Stimulated activated naive CD8-positive, alpha-beta T cell treated with anti-CD3 and anti-CD28 coated beads, Interleukin-15, Interleukin-2, amounts not matched to agents 100 ng/mL and 50 ng/mL, for 24 hours (primary cell): Measurements from ENCODE around the gene HOXD4.

ENCODE experiments used
- H3K27ac Mint-ChIP-seq: one replicate; pipeline ENCODE4 v1.8.0; 2021; ENCODE audit warnings: mild to moderate bottlenecking, mixed read lengths
- H3K27me3 Mint-ChIP-seq: one replicate; pipeline ENCODE4 v1.8.0; 2021; ENCODE audit warnings: mixed read lengths
- H3K36me3 Mint-ChIP-seq: one replicate; pipeline ENCODE4 v1.8.0; 2021; ENCODE audit warnings: low read depth, mixed read lengths
- H3K4me1 Mint-ChIP-seq: one replicate; pipeline ENCODE4 v1.8.0; 2021; ENCODE audit warnings: low read depth, mixed read lengths
- H3K4me3 Mint-ChIP-seq: one replicate; pipeline ENCODE4 v1.8.0; 2021; ENCODE audit warnings: mild to moderate bottlenecking, mixed read lengths
- H3K9me3 Mint-ChIP-seq: one replicate; pipeline ENCODE4 v1.8.0; 2021; ENCODE audit warnings: mixed read lengths

The HOXD4 gene

GRCh38 chr2:176121190-176122051 is 29.9 kb upstream of the HOXD4 start:
- peaks cover 6% of the 10 kb centered on the region for H3K9me3 Mint-ChIP-seq
- peak overlapping the region; percentile 26 for H3K27ac Mint-ChIP-seq
- peaks cover 81% of the 10 kb centered on the region for H3K27me3 Mint-ChIP-seq
- peaks cover 6% of the 10 kb centered on the region for H3K4me1 Mint-ChIP-seq
- peaks cover 9% of the 10 kb centered on the region for H3K36me3 Mint-ChIP-seq
- H3K4me3 Mint-ChIP-seq = no peak overlapping the region

- Mint-ChIP-seq H3K27ac (no peak overlapping the region), H3K4me1 (peaks cover 6% of the 10 kb centered on the region), H3K9me3 (peaks cover 3% of the 10 kb centered on the region), H3K27me3 (peaks cover 81% of the 10 kb centered on the region), H3K36me3 (peaks cover 4% of the 10 kb centered on the region), H3K4me3 (peak overlapping the region; percentile 60)
Observed at GRCh38 chr2:176122052-176122682, 29.2 kb upstream of the HOXD4 start.

GRCh38 chr2:176122683-176123410 is 28.5 kb upstream of the HOXD4 start, which contains the start of gene HOXD9:
Gene HOXD9, plus strand, starts transcription at chr2:176122719. Its CDS starts 50 bp downstream, at chr2:176122769.
- peaks cover 4% of the 10 kb centered on the region for H3K36me3 Mint-ChIP-seq
- peak within 1 kb of the TSS; percentile 45 for H3K27ac Mint-ChIP-seq
- peaks cover 3% of the 10 kb centered on the region for H3K9me3 Mint-ChIP-seq
- peaks cover 8% of the 10 kb centered on the region for H3K4me1 Mint-ChIP-seq
- peak within 1 kb of the TSS; percentile 60 for H3K4me3 Mint-ChIP-seq
- peaks cover 83% of the 10 kb centered on the region for H3K27me3 Mint-ChIP-seq

- Mint-ChIP-seq H3K9me3 (peaks cover 3% of the 10 kb centered on the region), H3K27ac (peak overlapping the region; percentile 45), H3K4me3 (peak overlapping the region; percentile 23), H3K4me1 (peaks cover 15% of the 10 kb centered on the region), H3K36me3 (peaks cover 4% of the 10 kb centered on the region), H3K27me3 (peaks cover 83% of the 10 kb centered on the region)
Observed at GRCh38 chr2:176123411-176124109, 27.8 kb upstream of the HOXD4 start.

GRCh38 chr2:176124110-176124946 is 27.0 kb upstream of the HOXD4 start:
- Mint-ChIP-seq H3K9me3 (no peaks in the 10 kb centered on the region), H3K36me3 (no peaks in the 10 kb centered on the region), H3K27ac (no peak overlapping the region), H3K27me3 (peaks cover 83% of the 10 kb centered on the region), H3K4me3 (no peak overlapping the region), H3K4me1 (peaks cover 22% of the 10 kb centered on the region)

GRCh38 chr2:176124947-176125771 is 26.2 kb upstream of the HOXD4 start:
- Mint-ChIP-seq H3K4me3 (no peak overlapping the region), H3K27ac (no peak overlapping the region), H3K9me3 (no peaks in the 10 kb centered on the region), H3K36me3 (no peaks in the 10 kb centered on the region), H3K4me1 (peaks cover 22% of the 10 kb centered on the region), H3K27me3 (peaks cover 75% of the 10 kb centered on the region)

- Mint-ChIP-seq H3K4me1 (peaks cover 24% of the 10 kb centered on the region), H3K36me3 (peaks cover under 1% of the 10 kb centered on the region), H3K27me3 (peaks cover 71% of the 10 kb centered on the region), H3K27ac (no peak overlapping the region), H3K4me3 (no peak overlapping the region), H3K9me3 (no peaks in the 10 kb centered on the region)
Observed at GRCh38 chr2:176125772-176126054, 25.6 kb upstream of the HOXD4 start.

GRCh38 chr2:176126929-176127773 is 24.2 kb upstream of the HOXD4 start:
- Mint-ChIP-seq H3K4me1 (peaks cover 36% of the 10 kb centered on the region), H3K27me3 (peaks cover 76% of the 10 kb centered on the region), H3K36me3 (peaks cover 6% of the 10 kb centered on the region), H3K27ac (no peak overlapping the region), H3K4me3 (no peak overlapping the region), H3K9me3 (no peaks in the 10 kb centered on the region)

- no peak overlapping the region for H3K27ac Mint-ChIP-seq
- H3K36me3 Mint-ChIP-seq = peaks cover 6% of the 10 kb centered on the region
- H3K4me1 Mint-ChIP-seq = peaks cover 40% of the 10 kb centered on the region
- H3K27me3 Mint-ChIP-seq = peaks cover 82% of the 10 kb centered on the region
- H3K4me3 Mint-ChIP-seq = no peak overlapping the region
- no peaks in the 10 kb centered on the region for H3K9me3 Mint-ChIP-seq
Observed at GRCh38 chr2:176127774-176128072, 23.6 kb upstream of the HOXD4 start.

- H3K4me3 Mint-ChIP-seq = peak overlapping the region; percentile 50
- peak overlapping the region; percentile 24 for H3K27ac Mint-ChIP-seq
- H3K36me3 Mint-ChIP-seq = peaks cover 6% of the 10 kb centered on the region
- H3K9me3 Mint-ChIP-seq = no peaks in the 10 kb centered on the region
- peaks cover 40% of the 10 kb centered on the region for H3K4me1 Mint-ChIP-seq
- peaks cover 87% of the 10 kb centered on the region for H3K27me3 Mint-ChIP-seq
Observed at GRCh38 chr2:176128172-176128981, 23.0 kb upstream of the HOXD4 start.

- Mint-ChIP-seq H3K9me3 (no peaks in the 10 kb centered on the region), H3K27ac (peak within 1 kb of the TSS; percentile 61), H3K27me3 (peaks cover 87% of the 10 kb centered on the region), H3K36me3 (peaks cover 6% of the 10 kb centered on the region), H3K4me3 (peak within 1 kb of the TSS; percentile 59), H3K4me1 (peaks cover 34% of the 10 kb centered on the region)
Observed at GRCh38 chr2:176128982-176129796, 22.2 kb upstream of the HOXD4 start, which contains the start of gene HOXD8. Gene HOXD8, plus strand, starts transcription at chr2:176129705. Its CDS starts 662 bp downstream, at chr2:176130367.
